HG02870 (cell line): ENCODE results near the gene PNMA3.
"Not testable (repeated sequence)": the region's sequence is repeated elsewhere in the genome, so short reads cannot be mapped to it uniquely, and the experiment has no call there.

Experiments used
- ATAC-seq: cut with Tn5 transposase; IDR thresholded peaks from one replicate; pipeline ENCODE4 v1.9.1; 2021; ENCODE audit warnings: mild to moderate bottlenecking, moderate library complexity; ENCODE audit not compliant: unreplicated experiment

PNMA3 gene

GRCh38 chrX:153055871-153056749, at the start of gene PNMA3:
PNMA3 (plus strand) TSS chrX:153056470; CDS start chrX:153057056, 586 bp downstream.
- no peak for ATAC-seq

GRCh38 chrX:153017174-153017573, 39.1 kb upstream of the PNMA3 start:
- ATAC-seq, result not testable (repeated sequence)

GRCh38 chrX:153019166-153019565, 37.1 kb upstream of the PNMA3 start:
- ATAC-seq, result no peak

- not testable (repeated sequence) for ATAC-seq
Observed at GRCh38 chrX:153026501-153026900, 29.8 kb upstream of the PNMA3 start.

GRCh38 chrX:153028487-153028886, 27.8 kb upstream of the PNMA3 start:
- not testable (repeated sequence) for ATAC-seq

- ATAC-seq, result no peak
Observed at GRCh38 chrX:153029162-153029561, 27.1 kb upstream of the PNMA3 start.

GRCh38 chrX:153029875-153030274, 26.4 kb upstream of the PNMA3 start:
- no peak for ATAC-seq

GRCh38 chrX:153030801-153031200, 25.5 kb upstream of the PNMA3 start:
- ATAC-seq, result no peak

- ATAC-seq, result peak; percentile 53
Observed at GRCh38 chrX:153032397-153033118, 23.7 kb upstream of the PNMA3 start.

- no peak for ATAC-seq
Observed at GRCh38 chrX:153049093-153049492, 7.2 kb upstream of the PNMA3 start.

GRCh38 chrX:153052534-153052933, 3.7 kb upstream of the PNMA3 start:
- ATAC-seq, result no peak

GRCh38 chrX:153057281-153057680, 1.0 kb downstream of the PNMA3 start:
- no peak for ATAC-seq

GRCh38 chrX:153059191-153060094, 3.2 kb downstream of the PNMA3 start:
- no peak for ATAC-seq

GRCh38 chrX:153060095-153060445, 3.8 kb downstream of the PNMA3 start:
- ATAC-seq, result no peak

GRCh38 chrX:153061732-153062131, 5.5 kb downstream of the PNMA3 start:
- no peak for ATAC-seq

- ATAC-seq, result no peak
Observed at GRCh38 chrX:153063315-153063714, 7.0 kb downstream of the PNMA3 start.

GRCh38 chrX:153064061-153064460, 7.8 kb downstream of the PNMA3 start:
- no peak for ATAC-seq

- ATAC-seq, result no peak
Observed at GRCh38 chrX:153065389-153065788, 9.1 kb downstream of the PNMA3 start.

- not testable (repeated sequence) for ATAC-seq
Observed at GRCh38 chrX:153066402-153066801, 10.1 kb downstream of the PNMA3 start.

GRCh38 chrX:153071909-153072583, 15.8 kb downstream of the PNMA3 start, which contains the start of gene PNMA6A:
PNMA6A (plus strand) TSS chrX:153072454; CDS start chrX:153073063, 609 bp downstream.
- not testable (repeated sequence) for ATAC-seq
